Measurements from ENCODE around the gene ADAM10. TPM values are rescaled to one million over a fixed set of nuclear protein-coding genes. Genes with fewer than 3 reads are reported as not detected.

Gene ADAM10
- total and polyA plus RNA-seq, 2 of the 8 experiments (the other 6 are each of a cell fraction or from before 2014, with no cell fraction given), result 46.5 to 163 TPM

GRCh38 chr15:58539548-58539947 is 210.0 kb downstream of the ADAM10 start:
- ChIA-PET POLR2A (ENCODE audit: partially characterized antibody) (no interaction called here), CTCF (ENCODE audit: partially characterized antibody) (no interaction called here)
- Histone ChIP-seq H3K56ac (replicated peaks; ENCODE audit: insufficient read length, low read depth, low read length) (no peak overlapping the region), H4K8ac (ENCODE audit: extremely low read depth, insufficient read depth, low read length) (no peak overlapping the region), H3K4me3 (ENCODE audit: extremely low read depth in 1 of 4, insufficient read depth in 2 of 4, low read depth in 3 of 4, low read length in 4 of 4) (no peak overlapping the region), H4K91ac (replicated peaks; ENCODE audit: insufficient read length, low read length) (no peak overlapping the region), H3K23me2 (ENCODE audit: low read depth, low read length) (no peaks in the 10 kb centered on the region; the same call in 1 of the 2 replicates), H2AK5ac (ENCODE audit: low read depth, low read length) (no peak overlapping the region), H3K4me2 (ENCODE audit: insufficient read depth in 1 of 2, low read depth in 2 of 2, low read length in 2 of 2) (no peak overlapping the region), H3K9ac (replicated peaks in 1 of 4; ENCODE audit: extremely low read depth in 1 of 4, low read depth in 3 of 4, low read length in 3 of 4) (no peak overlapping the region), H3K79me1 (ENCODE audit: low read depth, low read length) (no peaks in the 10 kb centered on the region), H3K79me2 (ENCODE audit: control insufficient read depth in 1 of 2, insufficient read depth in 2 of 2, low read length in 2 of 2) (no peaks in the 10 kb centered on the region), H4K5ac (ENCODE audit: insufficient read length, low read depth, low read length) (no peak overlapping the region), H3K14ac (ENCODE audit: insufficient read length) (no peak overlapping the region), H4K20me1 (replicated peaks in 1 of 2; ENCODE audit: control insufficient read depth in 1 of 2, insufficient read depth in 2 of 2, low read length in 2 of 2) (no peaks in the 10 kb centered on the region), H2BK5ac (ENCODE audit: low read depth, low read length) (no peak overlapping the region), H2BK15ac (ENCODE audit: low read length) (no peak overlapping the region), H3K27me3 (replicated peaks in 1 of 4; ENCODE audit: control insufficient read depth in 3 of 4, extremely low read depth in 1 of 4, insufficient read depth in 3 of 4, low read length in 3 of 4) (no peaks in the 10 kb centered on the region), H3K23ac (ENCODE audit: insufficient read length) (no peak overlapping the region), H2BK20ac (ENCODE audit: low read length) (no peak overlapping the region), H3K4ac (replicated peaks; ENCODE audit: insufficient read length, low read depth, low read length) (no peak overlapping the region), H3K18ac (ENCODE audit: extremely low read depth, low read length) (no peak overlapping the region), H2BK12ac (ENCODE audit: low read depth, low read length) (no peak overlapping the region), H3K36me3 (ENCODE audit: control insufficient read depth in 2 of 4, insufficient read depth in 4 of 4, low read length in 3 of 4) (no peaks in the 10 kb centered on the region), H3K9me3 (ENCODE audit: insufficient read depth in 2 of 2, low read depth in 1 of 2, low read length in 1 of 2) (no peaks in the 10 kb centered on the region), H3K27ac (ENCODE audit: low read depth, low read length) (no peak overlapping the region), H2AFZ (ENCODE audit: low read length) (no peak overlapping the region), H3K4me1 (replicated peaks in 1 of 4; ENCODE audit: control insufficient read depth in 3 of 4, insufficient read depth in 4 of 4, low read length in 3 of 4) (no peaks in the 10 kb centered on the region), H2BK120ac (replicated peaks; ENCODE audit: low read depth, low read length) (no peak overlapping the region)
- whole genome bisulfite sequencing, 2 experiments (ENCODE audit: extremely low coverage in 1 of 2, insufficient coverage in 1 of 2, insufficient read length in 1 of 2, insufficient replicate concordance in 2 of 2, low coverage in 1 of 2, low lambda C conversion rate in 2 of 2, missing lambda C conversion rate in 1 of 2), result 82% methylated on average over 1 of the region's 1 CpG; no CpG with 5 or more reads in 1 of the 2 experiments
- no peak for DNase-seq (ENCODE audit: low read depth in 1 of 2, low spot score in 2 of 2)
- FAIRE-seq, result no peak
- TF ChIP-seq NANOG (IDR thresholded peaks at IDR 0.05; ENCODE audit: insufficient read depth, low read depth, low read length, poor library complexity, severe bottlenecking) (no peak), KDM1A (IDR thresholded peaks at IDR 0.05; ENCODE audit: borderline replicate concordance, low read length) (no peak), EGR1 (IDR thresholded peaks at IDR 0.05; ENCODE audit: borderline replicate concordance, low read depth, low read length) (no peak), EZH2 (IDR thresholded peaks at IDR 0.05; ENCODE audit: low read depth, low read length, severe bottlenecking) (no peak), TAF1 (IDR thresholded peaks at IDR 0.05; ENCODE audit: low read depth, low read length) (no peak), CHD1 (IDR thresholded peaks at IDR 0.05; ENCODE audit: low read depth, low read length) (no peak), ATF3 (IDR thresholded peaks at IDR 0.05; ENCODE audit: insufficient read depth, low read depth, low read length) (no peak), SAP30 (IDR thresholded peaks at IDR 0.05; ENCODE audit: insufficient read depth, insufficient replicate concordance, low read length) (no peak), BRCA1 (IDR thresholded peaks at IDR 0.05; ENCODE audit: low read depth, low read length) (no peak), E2F6 (IDR thresholded peaks at IDR 0.05) (no peak)

Data from H1 (cell line).